Ovary (tissue), 9 donors: ENCODE results near the gene ST6GALNAC6. TPM values are rescaled to one million over a fixed set of nuclear protein-coding genes. Genes with fewer than 3 reads are reported as not detected.
A peak's percentile ranks its signal among the peaks of the same experiment; 100 is the strongest.

Experiments used
- DNase-seq, 5 donors: peaks; one replicate each; pipeline ENCODE4 v3.0.0-alpha.2; 2019 to 2020
- H3K27ac ChIP-seq, 2 donors: fragments of 200-600 bp; one replicate each; pipeline versions ENCODE4 v1.5.1 to v1.8.0; 2019 to 2022
- H3K27me3 ChIP-seq: fragments of 200-600 bp; one replicate; pipeline ENCODE4 v1.8.0; 2022
- H3K36me3 ChIP-seq: fragments of 200-600 bp; sonication (generic); one replicate; pipeline ENCODE4 v1.5.1; 2019
- H3K4me1 ChIP-seq: one replicate; pipeline ENCODE4 v1.8.1; 2013; ENCODE audit warnings: mild to moderate bottlenecking, moderate library complexity; ENCODE audit not compliant: insufficient read depth
- H3K4me3 ChIP-seq: fragments of 200-600 bp; sonication (generic); one replicate; pipeline ENCODE4 v1.5.1; 2017
- H3K9me3 ChIP-seq, 2 donors: fragments of 200-600 bp in 1 of 2; sonication (generic) in 1 of 2; one replicate each; pipeline versions ENCODE4 v1.5.1 to v1.8.1; 2013 to 2019; ENCODE audit warnings: mild to moderate bottlenecking in 1 of 2, moderate library complexity in 1 of 2
- EP300 ChIP-seq: sonication (generic); formaldehyde crosslinking; IDR thresholded peaks from one replicate; pipeline ENCODE4 v1.6.1; 2017; ENCODE audit warnings: antibody characterized with exemption
- POLR2A ChIP-seq: fragments of 450-650 bp; IDR thresholded peaks from one replicate; pipeline ENCODE4 v1.6.1; 2017; ENCODE audit warnings: antibody characterized with exemption, mild to moderate bottlenecking, moderate library complexity
- WGBS, 3 donors: extraction: QIAGEN DNeasy Blood & Tissue Kit in 1 of 3; methylation state at CpG; one replicate each; pipeline versions ENCODE4 v1.1.5 to v1.1.7; 2013 to 2017; 5-methylcytosine and 5-hydroxymethylcytosine counted together
- intact Hi-C, 4 donors: fragments of 100-400 bp; cut with DNase I; formaldehyde crosslinking; loops; one replicate each; pipeline versions ENCODE4 v1.11.0 to v1.15.1; 2022 to 2023
- polyA plus RNA-seq, 2 donors: library from polyadenylated mRNA; stranded (reverse); fragments of 200-250 nt in 1 of 2; fragments of 350-450 nt in 1 of 2; fragmentation: Illumina TruSeq in 1 of 2; extraction: RNeasy Lipid Tissue Mini Kit (QIAGEN cat#74804) in 1 of 2; gene quantifications; one replicate each; pipeline ENCODE4 v1.2.3, GENCODE V29; 2013 to 2014
- total RNA-seq, 7 donors: library from RNA; depleted of rRNA in 2 of 7; stranded (reverse); fragments of >200 nt in 2 of 7; fragmentation: NEBNext Ultra II Directional in 3 of 7; extraction: Animal tissue kit (Norgen Biotek cat#: 25700) in 3 of 7; gene quantifications; one replicate each; pipeline versions ENCODE4 v1.1.0 to v1.2.4, GENCODE V29; 2016 to 2023
- TF ChIP-seq, protein P1 (sequence below), 3 donors: fragments of 450-650 bp in 2 of 3; fragments of 200-600 bp in 1 of 3; IDR thresholded peaks; one replicate each; pipeline versions ENCODE4 v1.5.1 to v1.8.0; 2016 to 2022; ENCODE audit warnings: antibody characterized with exemption in 3 of 3, mild to moderate bottlenecking in 1 of 3
- donor health status: DM: no; HTN: no; CAD: no; lungs with moderate emphysema.
- donor health status: DM: no; HTN: no; CAD: no.
- donor health status: Bipolar disorder and iron deficiency.
- donor health status: DM: yes; HTN: yes; CAD: no.
- donor health status: DM: no; HTN: no; CAD: no.
- donor health status: DM: yes; HTN: yes; CAD: no.

The ST6GALNAC6 gene
- total and polyA plus RNA-seq, 9 donors: 52.5 to 145 (median 111) TPM

DNA sequence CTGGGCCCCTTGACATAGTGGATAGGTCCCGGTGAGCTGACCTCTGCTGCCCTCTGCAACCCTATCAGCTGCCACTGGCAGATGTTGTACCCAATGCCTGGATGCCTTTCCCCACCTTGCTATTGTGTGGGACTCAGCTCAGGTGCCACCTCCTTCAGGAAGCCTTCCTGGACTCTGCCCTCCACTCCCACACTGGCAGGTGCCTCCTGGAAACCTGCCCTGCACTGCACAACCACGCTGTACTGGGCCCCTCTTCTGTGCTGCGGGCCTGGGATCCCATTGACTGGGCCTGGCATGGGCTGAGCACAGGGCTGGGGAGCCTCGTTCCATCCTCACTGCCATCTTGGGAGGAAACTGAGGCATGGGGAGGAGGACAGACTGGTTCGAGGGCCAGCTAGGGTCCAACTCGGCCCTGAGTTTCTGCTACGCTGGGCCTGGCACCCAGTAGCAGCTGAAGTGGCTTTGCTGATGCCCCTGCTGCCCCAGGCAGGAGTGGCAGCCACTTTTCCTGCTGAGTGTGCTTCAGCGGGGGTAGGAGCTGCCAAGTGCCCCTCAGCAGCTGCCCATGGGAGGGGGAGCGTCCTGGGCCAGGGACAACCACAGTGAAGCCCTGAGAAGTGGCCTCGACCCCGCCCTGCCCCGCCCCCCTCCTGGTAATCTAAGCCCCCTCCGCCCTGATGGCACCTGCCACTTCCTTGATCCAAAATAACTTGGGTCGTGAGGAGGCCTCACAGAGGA, 23.2 kb downstream of the ST6GALNAC6 start:
- 67 to 78% (median 76%) methylated on average over 14 of the region's 14 CpGs for WGBS, 3 donors
- no peaks in the 10 kb centered on the region for H3K27me3 ChIP-seq
- intact Hi-C loops: no loop called here
- H3K9me3 ChIP-seq: no peaks in the 10 kb centered on the region
- peaks cover 28% of the 10 kb centered on the region for H3K4me1 ChIP-seq
- peak overlapping the region; percentile 67 to 72 for H3K27ac ChIP-seq
- no peaks in the 10 kb centered on the region for H3K36me3 ChIP-seq
- peak; percentile 21 to 44 (median 39) for DNase-seq
- no peak for TF ChIP-seq EP300
- TF ChIP-seq, protein P1, sequence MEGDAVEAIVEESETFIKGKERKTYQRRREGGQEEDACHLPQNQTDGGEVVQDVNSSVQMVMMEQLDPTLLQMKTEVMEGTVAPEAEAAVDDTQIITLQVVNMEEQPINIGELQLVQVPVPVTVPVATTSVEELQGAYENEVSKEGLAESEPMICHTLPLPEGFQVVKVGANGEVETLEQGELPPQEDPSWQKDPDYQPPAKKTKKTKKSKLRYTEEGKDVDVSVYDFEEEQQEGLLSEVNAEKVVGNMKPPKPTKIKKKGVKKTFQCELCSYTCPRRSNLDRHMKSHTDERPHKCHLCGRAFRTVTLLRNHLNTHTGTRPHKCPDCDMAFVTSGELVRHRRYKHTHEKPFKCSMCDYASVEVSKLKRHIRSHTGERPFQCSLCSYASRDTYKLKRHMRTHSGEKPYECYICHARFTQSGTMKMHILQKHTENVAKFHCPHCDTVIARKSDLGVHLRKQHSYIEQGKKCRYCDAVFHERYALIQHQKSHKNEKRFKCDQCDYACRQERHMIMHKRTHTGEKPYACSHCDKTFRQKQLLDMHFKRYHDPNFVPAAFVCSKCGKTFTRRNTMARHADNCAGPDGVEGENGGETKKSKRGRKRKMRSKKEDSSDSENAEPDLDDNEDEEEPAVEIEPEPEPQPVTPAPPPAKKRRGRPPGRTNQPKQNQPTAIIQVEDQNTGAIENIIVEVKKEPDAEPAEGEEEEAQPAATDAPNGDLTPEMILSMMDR (IDR thresholded peaks at IDR 0.05): no peak
- no peak for TF ChIP-seq POLR2A
- H3K4me3 ChIP-seq: peak overlapping the region; percentile 46

DNA sequence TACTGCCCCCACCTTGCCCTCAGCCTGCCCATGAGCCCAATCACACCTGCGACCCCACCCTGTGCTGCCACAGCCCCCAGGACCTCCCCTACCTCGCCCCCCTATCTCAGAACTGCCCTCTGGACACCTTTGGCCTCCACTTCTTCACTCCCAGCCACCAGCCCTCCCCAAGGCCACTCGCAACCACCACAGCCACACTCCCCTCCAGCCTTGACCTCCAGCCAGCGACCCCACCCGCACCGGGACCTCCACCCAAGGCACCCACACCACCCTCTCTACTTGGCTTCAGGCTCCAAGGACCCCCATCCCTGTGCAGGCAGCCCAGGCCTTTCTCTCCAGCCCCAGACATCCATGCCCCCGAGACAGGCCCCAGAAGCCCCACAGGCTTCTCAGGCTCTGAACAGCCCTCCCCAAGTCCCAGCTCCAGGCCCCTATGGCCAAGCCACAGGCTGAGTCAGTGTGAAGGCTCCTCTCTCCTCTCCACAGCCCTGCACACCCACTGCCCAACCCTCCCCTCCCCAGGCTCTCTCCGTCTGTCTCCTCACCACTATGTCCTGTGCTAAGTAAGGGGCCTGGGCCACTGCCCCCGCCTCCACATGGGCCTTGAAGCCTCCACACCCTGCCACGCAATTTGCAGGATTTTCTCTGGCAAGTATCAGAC, 24.0 kb downstream of the ST6GALNAC6 start:
- peak; percentile 50 to 61 (median 57) for DNase-seq
- no peak overlapping the region for H3K4me3 ChIP-seq
- H3K27me3 ChIP-seq: no peaks in the 10 kb centered on the region
- no peaks in the 10 kb centered on the region for H3K36me3 ChIP-seq
- WGBS, 3 donors: 49 to 59% (median 54%) methylated on average over 10 of the region's 10 CpGs
- intact Hi-C loops: no loop called here
- no peak for TF ChIP-seq EP300
- no peak for TF ChIP-seq POLR2A
- H3K9me3 ChIP-seq: no peaks in the 10 kb centered on the region
- H3K27ac ChIP-seq: peak overlapping the region; percentile 67 to 72
- peaks cover 28% of the 10 kb centered on the region for H3K4me1 ChIP-seq

DNA sequence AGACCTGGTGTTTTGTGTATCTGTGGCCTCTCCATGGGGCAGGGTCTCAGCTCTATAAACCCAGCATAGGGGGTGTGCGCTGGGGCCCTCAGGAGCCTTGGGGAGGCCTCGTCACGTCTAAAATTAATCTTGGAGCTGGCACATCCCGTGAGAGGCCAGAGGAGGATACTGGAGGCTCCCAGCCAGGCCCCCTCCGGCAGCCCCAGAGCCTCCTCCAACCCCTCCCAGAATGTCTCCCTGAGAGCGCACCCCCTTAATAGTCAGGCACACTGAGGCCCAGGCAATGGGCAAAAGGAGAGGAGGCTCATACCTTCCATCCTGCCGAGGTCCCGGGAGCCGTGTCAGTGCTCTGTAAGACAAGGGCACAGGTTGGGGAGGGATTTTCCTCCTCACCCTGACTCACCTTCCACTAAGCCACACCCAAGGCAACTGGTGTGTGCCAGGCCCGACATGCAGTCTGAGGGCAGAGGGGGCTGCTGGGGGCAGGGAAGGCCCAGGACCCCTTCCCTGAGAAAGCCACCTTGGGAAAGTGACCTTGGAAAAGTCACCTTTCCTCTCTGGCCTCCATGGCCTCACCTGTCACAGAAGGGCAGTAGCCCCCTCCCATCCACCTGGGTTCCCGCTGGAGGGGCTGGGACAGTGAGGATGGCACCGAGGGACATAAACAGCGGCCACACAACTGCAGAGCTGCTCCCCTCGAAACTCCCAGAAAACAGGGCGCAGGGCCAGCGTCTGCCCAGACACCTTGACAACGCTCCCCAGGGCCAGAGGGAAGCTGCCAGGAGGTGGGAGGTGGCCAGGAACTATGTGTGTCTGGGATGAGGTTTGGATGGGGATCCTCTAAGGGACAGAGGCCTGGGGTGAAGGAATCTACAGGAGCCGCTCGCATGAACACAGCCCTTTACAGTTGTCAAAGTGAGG, 24.8 kb downstream of the ST6GALNAC6 start:
- Histone ChIP-seq H3K27ac (peak overlapping the region; percentile 67 to 72), H3K4me1 (peaks cover 30% of the 10 kb centered on the region), H3K4me3 (no peak overlapping the region), H3K36me3 (no peaks in the 10 kb centered on the region), H3K9me3 (no peaks in the 10 kb centered on the region), H3K27me3 (no peaks in the 10 kb centered on the region)
- intact Hi-C loops: loop anchor here in 1 of 4 donors (5.0 kb wide), 1 partner anchor 137 kb away; the partner anchor contains the start of gene TOR2A
- peak in 4 of 5 donors; percentile 40 to 66 (median 59) for DNase-seq
- TF ChIP-seq POLR2A: no peak
- TF ChIP-seq, protein P1 (IDR thresholded peaks at IDR 0.05): no peak
- no peak for TF ChIP-seq EP300
- WGBS, 3 donors: 69 to 79% (median 77%) methylated on average over 19 of the region's 19 CpGs

DNA sequence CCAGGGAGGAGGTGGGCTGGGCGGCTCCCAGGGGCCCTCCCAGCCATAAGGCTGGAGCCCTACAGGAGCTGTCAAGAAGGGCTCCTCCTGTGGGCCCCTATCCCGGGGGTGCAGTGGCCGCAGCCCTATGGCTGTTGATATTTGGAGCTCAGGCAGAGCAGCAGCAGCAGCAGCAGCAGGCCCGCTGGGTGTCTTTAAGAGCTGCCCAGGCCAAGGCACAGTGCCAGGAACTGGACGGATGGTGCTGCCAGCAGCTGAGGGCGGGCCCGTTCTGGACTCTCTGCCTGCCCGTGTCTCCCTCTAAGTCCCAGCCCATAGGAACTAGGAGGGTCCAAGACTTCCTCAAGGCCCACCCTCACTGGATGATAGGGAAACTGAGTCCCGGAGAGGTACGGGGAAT, 25.5 kb downstream of the ST6GALNAC6 start:
- H3K4me3 ChIP-seq: no peak overlapping the region
- TF ChIP-seq POLR2A (no peak), EP300 (no peak)
- TF ChIP-seq, protein P1 (IDR thresholded peaks at IDR 0.05): no peak
- no peaks in the 10 kb centered on the region for H3K36me3 ChIP-seq
- peak; percentile 60 to 89 (median 83) for DNase-seq
- WGBS, 3 donors: 32 to 52% (median 37%) methylated on average over 10 of the region's 10 CpGs
- H3K27ac ChIP-seq: peak overlapping the region; percentile 67 to 72
- intact Hi-C loops: loop anchor here in 1 of 4 donors (5.0 kb wide), 1 partner anchor 137 kb away; the partner anchor contains the start of gene TOR2A
- peaks cover 37% of the 10 kb centered on the region for H3K4me1 ChIP-seq
- H3K9me3 ChIP-seq: no peaks in the 10 kb centered on the region
- no peaks in the 10 kb centered on the region for H3K27me3 ChIP-seq
